HepG2 (cell line): Measurements from ENCODE around the gene ESR1. TPM values are rescaled to one million over a fixed set of nuclear protein-coding genes. Genes with fewer than 3 reads are reported as not detected.
A peak's percentile ranks its signal among the peaks of the same experiment; 100 is the strongest.

Experiments
- AHDC1 ChIP-seq: sonication (generic); formaldehyde crosslinking; IDR thresholded peaks from 2 replicates; pipeline ENCODE4 v1.5.1; 2020; ENCODE audit warnings: mild to moderate bottlenecking, missing genetic modification reagents, borderline replicate concordance
- KLF9 ChIP-seq: IDR thresholded peaks from 2 replicates; pipeline ENCODE4 v1.6.1; 2016; ENCODE audit warnings: low read depth
- ZNF800 ChIP-seq: sonication (generic); formaldehyde crosslinking; IDR thresholded peaks from 2 replicates; pipeline ENCODE4 v1.4.0; 2020; ENCODE audit warnings: missing genetic modification reagents
- polyA plus RNA-seq, 8 experiments: library from polyadenylated mRNA; depleted of rRNA in 3 of 8; stranded (reverse) in 7 of 8; unstranded in 1 of 8; fragments of >200 nt; fragmentation: Illumina TruSeq in 4 of 8; extraction: Trizol in 4 of 8; gene quantifications; 2 replicates each; pipeline versions ENCODE4 v1.2.1 to v1.2.3, GENCODE V29; 2011 to 2016; ENCODE audit warnings: low read depth in 4 of 8, missing spikeins in 1 of 8, mixed read lengths in 1 of 8; ENCODE audit not compliant: insufficient read depth in 1 of 8
- total RNA-seq, 5 experiments: library from RNA; depleted of rRNA; stranded (reverse); fragments of >200 nt; fragmentation: Illumina TruSeq; extraction: Trizol; gene quantifications; 2 replicates each; pipeline ENCODE4 v1.2.3, GENCODE V29; 2016; ENCODE audit warnings: low read depth in 1 of 5

The ESR1 gene
- total and polyA plus RNA-seq, 2 of the 13 experiments (the other 11 are each of a cell fraction or from before 2014, with no cell fraction given), result not detected

- no peak for TF ChIP-seq AHDC1 (CRISPR knock-in tag)
- no peak for TF ChIP-seq KLF9 (CRISPR knock-in tag)
- 0 out of 2 replicates have a peak, but pooled peaks have one; percentile 68 for TF ChIP-seq ZNF800 (CRISPR knock-in tag)
Measured at GRCh38 chr6:151807513-151808370, at the start of gene ESR1 (continued).
